GM19238 (cell line): ENCODE measurements around the gene UPF1.
"Not testable (repeated sequence)": the region's sequence is repeated elsewhere in the genome, so short reads cannot be mapped to it uniquely, and the experiment has no call there.

ENCODE experiments used
- DNase-seq: peaks from one replicate; pipeline ENCODE4 v3.0.0; 2011; ENCODE audit warnings: low spot score; ENCODE audit not compliant: insufficient read length

Gene UPF1

GRCh38 chr19:18799389-18799970 is 32.3 kb upstream of the UPF1 start:
- DNase-seq, result no peak

- no peak for DNase-seq
Observed at GRCh38 chr19:18800079-18800478, 31.7 kb upstream of the UPF1 start.

- no peak for DNase-seq
Observed at GRCh38 chr19:18800636-18801035, 31.1 kb upstream of the UPF1 start.

GRCh38 chr19:18802354-18802753 is 29.4 kb upstream of the UPF1 start:
- no peak for DNase-seq

GRCh38 chr19:18803550-18804138 is 28.1 kb upstream of the UPF1 start:
- DNase-seq, result no peak

GRCh38 chr19:18804139-18804601 is 27.6 kb upstream of the UPF1 start:
- DNase-seq, result no peak

GRCh38 chr19:18804643-18805042 is 27.1 kb upstream of the UPF1 start:
- DNase-seq, result no peak

- no peak for DNase-seq
Observed at GRCh38 chr19:18807861-18808331, 23.9 kb upstream of the UPF1 start.

GRCh38 chr19:18809149-18809868 is 22.4 kb upstream of the UPF1 start:
- no peak for DNase-seq

GRCh38 chr19:18811638-18812037 is 20.1 kb upstream of the UPF1 start:
- not testable (repeated sequence) for DNase-seq

- no peak for DNase-seq
Observed at GRCh38 chr19:18814063-18814462, 17.7 kb upstream of the UPF1 start.

GRCh38 chr19:18815673-18816072 is 16.1 kb upstream of the UPF1 start:
- no peak for DNase-seq

GRCh38 chr19:18816645-18817044 is 15.1 kb upstream of the UPF1 start:
- not testable (repeated sequence) for DNase-seq

- DNase-seq, result no peak
Observed at GRCh38 chr19:18817574-18817973, 14.2 kb upstream of the UPF1 start.

- no peak for DNase-seq
Observed at GRCh38 chr19:18828786-18829185, 3.0 kb upstream of the UPF1 start.

GRCh38 chr19:18830488-18830887 is 1.3 kb upstream of the UPF1 start:
- no peak for DNase-seq

- DNase-seq, result no peak
Observed at GRCh38 chr19:18832306-18833140, 764 bp downstream of the UPF1 start.

GRCh38 chr19:18833141-18833476 is 1.4 kb downstream of the UPF1 start:
- DNase-seq, result no peak

- no peak for DNase-seq
Observed at GRCh38 chr19:18833849-18834643, 2.3 kb downstream of the UPF1 start.

GRCh38 chr19:18834644-18834984 is 2.9 kb downstream of the UPF1 start:
- no peak for DNase-seq
